Measurements from ENCODE around the gene ASCL2.

ASCL2 gene

GRCh38 chr11:2220173-2220771, 50.1 kb downstream of the ASCL2 start:
- TF ChIP-seq CTCF (IDR thresholded peaks at IDR 0.05; ENCODE audit: low read depth, low read length) = no peak
- Histone ChIP-seq H3K27me3 (ENCODE audit: insufficient read depth, low read depth, severe bottlenecking) (peaks cover 2% of the 10 kb centered on the region), H3K27ac (no peak overlapping the region), H3K9me3 (ENCODE audit: severe bottlenecking) (no peaks in the 10 kb centered on the region), H3K36me3 (no peaks in the 10 kb centered on the region), H3K4me3 (ENCODE audit: low read depth, low read length) (no peak overlapping the region)
- no peak for DNase-seq

- DNase-seq = no peak
- Histone ChIP-seq H3K27me3 (ENCODE audit: insufficient read depth, low read depth, severe bottlenecking) (peaks cover 2% of the 10 kb centered on the region), H3K4me3 (ENCODE audit: low read depth, low read length) (no peak overlapping the region), H3K27ac (no peak overlapping the region), H3K36me3 (no peaks in the 10 kb centered on the region), H3K9me3 (ENCODE audit: severe bottlenecking) (no peaks in the 10 kb centered on the region)
- no peak for TF ChIP-seq CTCF (IDR thresholded peaks at IDR 0.05; ENCODE audit: low read depth, low read length)
Measured at GRCh38 chr11:2219318-2220017, 50.9 kb downstream of the ASCL2 start.
